ENCODE data around the gene ACADVL.
"Not testable (repeated sequence)": the region's sequence is repeated elsewhere in the genome, so short reads cannot be mapped to it uniquely, and the experiment has no call there.

ACADVL gene

DNA sequence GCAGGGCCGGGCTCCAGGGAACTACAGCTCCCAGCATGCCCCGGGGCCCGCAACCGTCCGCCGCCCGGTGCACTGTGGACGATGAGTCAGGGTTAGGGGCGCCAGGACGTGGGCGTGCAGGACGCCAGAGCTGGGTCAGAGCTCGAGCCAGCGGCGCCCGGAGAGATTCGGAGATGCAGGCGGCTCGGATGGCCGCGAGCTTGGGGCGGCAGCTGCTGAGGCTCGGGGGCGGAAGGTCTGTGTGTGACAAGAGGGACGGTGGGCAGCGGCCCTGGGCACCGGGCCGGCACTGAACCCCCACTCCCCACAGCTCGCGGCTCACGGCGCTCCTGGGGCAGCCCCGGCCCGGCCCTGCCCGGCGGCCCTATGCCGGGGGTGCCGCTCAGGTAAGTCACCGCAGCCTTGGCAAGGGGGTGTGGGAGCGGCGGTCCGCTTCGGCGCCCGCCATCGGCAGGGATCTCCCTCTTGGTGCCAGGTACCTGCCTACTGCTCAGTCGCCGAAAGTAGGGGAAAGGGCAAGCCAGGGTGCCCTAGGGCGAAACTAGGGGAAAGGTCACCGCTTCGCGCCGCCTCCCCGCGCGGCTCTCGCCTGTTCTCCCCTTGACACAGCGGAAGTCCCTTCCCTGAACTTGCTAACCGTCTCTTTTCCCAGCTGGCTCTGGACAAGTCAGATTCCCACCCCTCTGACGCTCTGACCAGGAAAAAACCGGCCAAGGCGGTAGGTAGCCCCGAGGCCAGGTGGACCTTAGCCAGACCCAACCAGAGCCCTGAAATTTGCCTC is at the start of gene ACADVL, which contains the start of gene DLG4:
Gene ACADVL, plus strand, starts transcription at position 127 of the 781 bp plus-strand sequence. Its CDS starts 47 bp downstream, at position 174.
Gene DLG4, minus strand, starts transcription at position 25 of the 781 bp plus-strand sequence.
- peak; percentile 50 to 61 for DNase-seq (ENCODE audit: low read depth in 1 of 2, low spot score in 1 of 2)

DNA sequence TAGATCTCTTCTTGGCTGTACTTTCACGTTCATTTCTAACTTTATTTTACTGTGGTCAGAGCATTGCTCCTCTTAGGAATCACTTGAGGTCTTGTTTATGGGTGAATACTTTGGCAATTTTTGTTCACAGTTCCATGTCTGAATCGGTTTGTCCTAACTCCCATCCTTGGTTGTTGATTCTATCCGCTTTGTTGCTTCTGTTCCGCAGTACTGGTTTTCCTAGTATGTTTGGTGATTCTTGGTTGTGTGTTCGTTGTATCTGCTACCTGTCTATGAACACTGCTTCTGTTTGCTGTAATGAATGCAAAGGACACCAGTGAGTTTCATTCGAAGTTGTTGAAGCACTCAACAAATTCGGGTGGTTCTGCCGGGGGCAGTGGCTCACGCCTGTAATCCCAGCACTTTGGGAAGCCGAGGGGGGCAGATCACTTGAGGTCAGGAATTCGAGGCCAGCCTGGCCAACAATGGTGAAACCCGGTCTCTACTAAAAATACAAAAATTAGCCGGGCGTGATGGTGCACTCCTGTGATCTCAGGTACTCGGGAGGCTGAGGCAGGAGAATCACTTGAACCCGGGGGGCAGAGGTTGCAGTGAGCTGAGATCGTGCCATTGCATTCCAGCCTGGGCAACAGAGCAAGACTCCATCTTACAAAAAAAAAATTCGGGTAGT is 47.1 kb upstream of the ACADVL start:
- not testable (repeated sequence) for DNase-seq (ENCODE audit: low read depth in 1 of 2, low spot score in 1 of 2)

DNA sequence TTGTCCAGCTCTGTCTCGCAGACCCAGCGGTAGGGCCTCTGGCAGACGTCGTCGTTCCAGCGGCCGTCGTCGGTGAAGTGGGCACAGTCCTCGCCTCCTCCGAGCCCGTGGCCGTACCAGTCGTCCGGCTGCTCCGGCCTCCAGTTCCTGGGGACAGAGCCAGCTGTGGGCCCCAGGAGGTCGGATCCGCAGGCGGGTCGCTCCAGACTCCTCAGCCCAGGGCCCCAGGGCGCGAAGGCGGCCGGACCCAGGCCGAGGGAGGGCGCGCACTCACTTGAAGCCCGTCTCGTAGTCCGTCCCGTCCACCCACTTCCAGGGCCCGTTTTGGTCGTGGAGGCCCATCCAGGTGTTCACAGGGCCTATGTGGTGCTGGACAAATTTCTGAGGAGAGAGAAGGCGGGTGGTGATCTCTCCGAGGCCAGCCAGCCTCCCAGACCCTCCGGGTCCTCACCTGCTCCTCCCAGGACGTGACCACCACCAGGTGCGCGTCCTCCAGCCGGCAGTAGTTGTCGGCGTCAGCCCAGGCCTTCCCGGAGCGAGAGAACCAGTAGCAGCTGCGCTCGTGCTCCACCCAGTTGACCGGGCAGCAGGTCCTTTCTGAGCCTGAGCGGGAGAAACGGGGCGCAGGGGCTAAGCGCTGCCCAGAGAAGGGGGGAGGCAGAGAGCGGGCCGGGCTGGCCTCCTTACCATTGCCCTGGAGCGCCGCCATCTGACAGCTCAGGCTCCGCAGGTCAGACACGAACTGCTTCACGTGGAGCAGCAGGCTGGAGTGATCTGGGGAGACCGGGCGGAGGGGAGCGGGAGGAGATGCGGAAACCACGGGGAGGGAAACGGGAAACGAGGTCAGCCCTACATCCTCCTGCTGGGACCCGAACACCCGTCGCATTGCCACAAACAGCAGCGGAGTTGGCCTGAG is 45.8 kb upstream of the ACADVL start:
- DNase-seq (ENCODE audit: low read depth in 1 of 2, low spot score in 1 of 2), result peak; percentile 18 to 19

DNA sequence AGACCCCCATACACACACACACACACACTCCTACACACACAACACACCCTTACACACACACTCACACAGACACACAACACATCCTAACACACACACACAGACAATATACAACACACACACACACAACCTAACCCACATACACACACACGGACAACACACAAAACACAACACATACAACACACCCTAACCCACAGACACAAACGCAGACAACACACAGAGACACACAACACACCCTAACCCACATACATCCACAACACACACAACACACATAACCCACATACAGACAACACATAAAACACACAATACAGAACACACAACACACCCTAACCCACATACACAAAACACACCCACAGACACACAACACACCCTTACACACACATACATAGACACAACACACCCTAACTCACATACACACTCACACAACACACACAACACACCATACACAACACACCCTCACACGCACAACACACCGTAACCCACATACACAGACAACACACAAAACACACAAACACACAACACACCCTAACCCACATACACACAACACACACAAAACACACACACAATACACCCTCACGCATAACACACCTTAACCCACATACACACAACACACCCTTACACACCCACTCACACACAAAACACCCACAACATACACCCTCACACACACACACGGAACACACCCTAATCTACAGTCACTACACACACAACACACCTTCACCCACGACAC is 45.0 kb upstream of the ACADVL start:
- no peak for DNase-seq (ENCODE audit: low read depth in 1 of 2, low spot score in 1 of 2)

DNA sequence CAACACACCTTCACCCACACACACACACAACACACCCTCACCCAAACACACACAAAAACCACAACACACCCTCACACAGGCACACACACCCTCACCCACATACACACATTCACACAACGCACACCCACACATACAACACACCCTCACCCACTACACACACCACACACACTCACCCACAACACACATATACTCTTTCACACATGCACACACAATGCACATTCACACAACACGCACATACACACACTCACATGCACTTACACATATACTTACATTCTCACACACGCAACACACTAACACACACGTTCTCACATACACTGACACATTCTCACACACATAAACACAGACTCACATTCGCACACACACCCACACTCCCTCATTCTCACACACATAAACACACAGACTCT is 44.4 kb upstream of the ACADVL start:
- no peak for DNase-seq (ENCODE audit: low read depth in 1 of 2, low spot score in 1 of 2)

DNA sequence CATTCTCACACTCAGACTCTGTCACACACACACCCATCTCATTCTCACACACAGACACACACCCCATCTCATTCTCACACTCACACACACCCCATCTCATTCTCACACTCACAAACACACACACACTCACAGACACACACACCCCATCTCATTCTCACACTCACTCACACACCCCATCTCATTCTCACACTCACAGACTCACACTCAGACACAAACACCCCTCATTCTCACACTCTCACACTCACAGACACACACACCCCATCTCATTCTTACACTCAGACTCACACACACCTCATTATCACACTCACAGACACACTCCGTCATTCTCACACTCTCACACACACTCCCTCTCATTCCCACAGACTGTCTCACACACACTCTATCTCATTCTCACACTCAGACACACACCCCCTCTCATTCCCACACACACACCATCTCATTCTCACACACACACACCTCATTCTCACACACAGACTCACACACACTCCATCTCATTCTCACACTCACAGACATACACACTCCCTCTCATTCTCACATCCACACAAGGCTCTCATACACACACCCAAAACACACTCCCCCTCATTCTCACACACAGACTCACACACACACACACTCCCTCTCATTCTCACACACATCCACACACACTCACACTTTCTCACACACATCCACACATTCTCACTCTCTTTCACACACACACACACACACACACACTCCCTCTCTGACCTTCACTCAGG is 43.5 kb upstream of the ACADVL start:
- no peak for DNase-seq (ENCODE audit: low read depth in 1 of 2, low spot score in 1 of 2)

DNA sequence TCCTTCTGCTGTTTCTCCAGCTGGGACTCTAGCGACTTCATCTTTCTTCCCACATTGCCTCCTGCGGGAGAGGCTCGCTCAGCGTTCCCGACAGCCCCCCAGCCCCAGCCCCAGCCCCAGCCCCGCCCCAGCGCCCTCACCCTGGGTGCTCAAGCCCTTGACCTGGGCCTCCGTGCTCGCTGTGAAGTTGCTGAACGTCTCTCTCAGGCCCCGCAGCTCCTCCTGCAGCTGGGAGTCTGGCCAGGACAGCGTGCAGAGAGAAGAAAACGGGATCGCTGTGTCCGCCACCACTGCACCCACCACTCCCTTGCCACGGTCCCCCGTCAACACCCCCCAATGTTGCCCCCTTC is 42.9 kb upstream of the ACADVL start:
- DNase-seq (ENCODE audit: low read depth in 1 of 2, low spot score in 1 of 2), result no peak

DNA sequence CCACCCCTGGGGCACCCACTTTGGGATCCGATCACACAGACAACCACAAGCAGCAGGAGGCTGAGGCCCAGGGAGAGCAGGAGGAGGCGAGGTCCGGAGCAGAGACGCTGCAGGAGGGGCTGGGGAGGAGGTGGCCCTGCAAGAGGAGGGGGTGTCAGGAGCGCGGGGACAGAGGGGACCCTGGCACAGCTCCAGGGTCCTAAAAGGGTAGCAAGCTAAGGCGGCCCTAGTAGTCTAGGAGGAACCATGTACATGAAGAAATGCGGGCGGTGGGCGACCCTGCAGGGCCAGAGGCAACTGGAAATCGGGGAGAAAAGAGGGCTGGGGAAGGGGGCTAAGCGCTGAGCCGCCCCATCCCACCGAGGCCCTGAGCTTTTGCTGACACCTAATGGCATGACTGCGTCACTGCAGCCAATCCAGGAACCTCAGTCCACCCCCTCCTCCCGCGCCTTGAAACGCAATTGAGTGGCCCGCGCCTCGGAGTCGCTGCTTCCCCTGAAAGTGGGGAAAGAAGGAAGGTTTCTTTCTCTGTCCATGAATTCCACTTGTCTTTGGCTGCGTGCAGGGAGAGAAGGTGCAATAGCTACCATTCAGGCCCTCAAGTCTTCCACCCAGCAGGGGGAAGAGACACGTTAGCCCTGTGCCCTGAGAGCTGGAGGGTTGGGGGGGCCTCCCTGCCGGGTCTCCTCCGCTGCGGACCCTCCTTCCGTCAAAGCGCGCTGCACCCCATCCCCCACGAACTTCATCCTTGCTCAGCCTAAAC is 42.4 kb upstream of the ACADVL start:
- peak; percentile 43 to 46 for DNase-seq (ENCODE audit: low read depth in 1 of 2, low spot score in 1 of 2)

DNA sequence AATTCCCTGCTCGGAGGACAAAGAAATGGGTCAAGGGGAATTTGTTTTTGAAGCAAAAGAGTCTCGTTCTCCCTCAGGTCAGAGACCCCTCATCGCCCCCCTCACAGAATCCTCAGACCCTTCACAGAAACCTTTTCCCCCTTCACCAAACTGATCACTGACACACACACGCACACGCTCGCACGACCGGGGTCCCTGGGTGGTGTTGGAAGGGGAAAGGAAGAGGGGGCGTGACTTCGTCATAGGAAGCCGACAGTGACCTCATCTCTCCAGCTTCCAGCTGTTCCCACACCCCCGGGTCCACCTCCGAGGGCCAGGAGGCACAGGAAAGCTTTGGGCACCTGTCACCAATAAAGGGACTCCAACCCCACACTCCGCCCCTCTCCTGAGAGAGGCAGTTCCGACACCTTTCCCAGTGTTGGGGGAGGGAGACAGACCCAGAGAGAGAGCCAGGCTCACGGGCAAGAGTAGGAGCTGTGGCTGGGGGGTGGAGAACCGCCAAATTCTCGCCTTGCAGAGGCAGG is 41.7 kb upstream of the ACADVL start:
- no peak for DNase-seq (ENCODE audit: low read depth in 1 of 2, low spot score in 1 of 2)

DNA sequence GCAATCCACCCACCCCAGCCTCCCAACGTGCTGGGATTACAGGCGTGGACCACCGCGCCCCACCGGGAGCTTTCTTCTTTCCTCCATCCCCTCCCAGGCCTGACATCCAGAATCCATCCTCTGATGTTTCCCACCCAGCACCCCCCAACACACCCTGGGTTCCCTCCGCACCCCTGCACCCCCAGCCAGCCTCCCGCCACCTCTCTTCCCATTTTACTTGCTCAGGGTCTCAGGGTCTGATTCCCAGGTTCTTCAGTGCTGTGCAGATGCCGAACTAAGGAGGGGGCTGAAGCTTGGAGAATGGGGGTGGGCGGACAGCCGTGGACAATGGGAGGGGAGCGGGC is 40.8 kb upstream of the ACADVL start:
- no peak for DNase-seq (ENCODE audit: low read depth in 1 of 2, low spot score in 1 of 2)

DNA sequence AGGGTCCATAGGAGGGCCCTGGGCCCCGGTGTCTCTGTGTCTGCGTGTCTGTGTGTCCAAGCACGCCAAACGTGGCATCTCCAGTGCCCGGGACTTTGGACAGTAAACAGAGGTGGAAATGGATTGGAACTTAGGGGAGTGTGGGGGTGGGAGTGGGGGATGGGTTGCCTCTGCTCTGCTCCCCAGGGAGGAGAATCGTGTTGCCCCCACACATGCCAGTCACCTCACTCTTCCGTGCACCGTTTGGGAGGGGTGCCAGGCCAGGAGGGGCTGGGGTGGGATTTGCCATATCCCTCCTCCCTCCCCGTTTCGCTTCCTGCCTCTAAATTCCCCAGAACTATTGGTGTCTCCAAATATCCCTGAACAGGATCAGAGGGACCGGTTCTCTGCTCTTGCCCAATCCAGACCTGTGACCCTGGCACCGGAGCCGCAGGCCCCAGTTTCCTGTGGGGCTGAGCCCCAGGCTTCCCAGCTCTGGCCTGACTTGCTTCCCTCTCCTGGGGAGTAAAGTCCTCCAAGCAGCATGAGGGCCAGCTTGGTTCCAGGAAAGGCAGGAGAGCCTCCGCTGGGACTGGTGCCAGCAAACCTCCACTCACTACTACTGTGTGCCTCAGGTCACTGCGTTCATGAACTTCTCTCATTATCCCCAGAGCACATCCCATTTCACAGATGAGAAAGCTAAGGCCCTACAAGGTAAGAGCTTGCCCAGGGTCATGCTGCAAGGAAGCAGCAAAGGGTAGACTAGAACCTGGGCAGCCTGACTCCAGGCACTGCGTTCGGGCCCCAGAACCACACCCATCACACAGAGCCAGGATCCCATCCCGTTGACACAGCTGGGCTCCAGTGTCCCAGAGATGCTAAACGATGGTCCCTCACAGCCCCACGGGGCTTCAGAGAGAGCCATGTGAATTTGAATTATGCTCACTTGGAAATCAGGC is 40.2 kb upstream of the ACADVL start, which contains the start of gene ASGR1:
Gene ASGR1, minus strand, starts transcription at position 54 of the 938 bp plus-strand sequence. CDS start 807 bp downstream, outside the sequence.
- DNase-seq (ENCODE audit: low read depth in 1 of 2, low spot score in 1 of 2), result no peak

DNA sequence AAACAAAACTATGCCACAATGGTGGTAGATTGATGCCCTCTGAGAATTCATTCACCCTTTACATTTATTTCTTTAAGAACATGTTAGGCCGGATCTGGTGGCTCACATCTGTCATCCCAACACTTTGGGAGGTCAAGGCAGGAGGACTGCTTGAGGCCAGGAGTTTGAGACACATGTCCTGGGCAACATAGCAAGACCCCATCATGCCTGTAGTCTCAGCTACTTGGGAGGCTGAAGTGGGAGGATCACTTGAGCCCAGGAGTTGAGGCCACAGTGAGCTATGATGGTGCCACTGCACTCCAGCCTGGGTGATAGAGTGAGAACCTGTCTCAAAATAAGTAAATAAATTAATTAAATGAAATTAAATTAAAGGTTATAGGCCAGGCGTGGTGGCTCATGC is 37.6 kb upstream of the ACADVL start:
- DNase-seq (ENCODE audit: low read depth in 1 of 2, low spot score in 1 of 2), result not testable (repeated sequence)

DNA sequence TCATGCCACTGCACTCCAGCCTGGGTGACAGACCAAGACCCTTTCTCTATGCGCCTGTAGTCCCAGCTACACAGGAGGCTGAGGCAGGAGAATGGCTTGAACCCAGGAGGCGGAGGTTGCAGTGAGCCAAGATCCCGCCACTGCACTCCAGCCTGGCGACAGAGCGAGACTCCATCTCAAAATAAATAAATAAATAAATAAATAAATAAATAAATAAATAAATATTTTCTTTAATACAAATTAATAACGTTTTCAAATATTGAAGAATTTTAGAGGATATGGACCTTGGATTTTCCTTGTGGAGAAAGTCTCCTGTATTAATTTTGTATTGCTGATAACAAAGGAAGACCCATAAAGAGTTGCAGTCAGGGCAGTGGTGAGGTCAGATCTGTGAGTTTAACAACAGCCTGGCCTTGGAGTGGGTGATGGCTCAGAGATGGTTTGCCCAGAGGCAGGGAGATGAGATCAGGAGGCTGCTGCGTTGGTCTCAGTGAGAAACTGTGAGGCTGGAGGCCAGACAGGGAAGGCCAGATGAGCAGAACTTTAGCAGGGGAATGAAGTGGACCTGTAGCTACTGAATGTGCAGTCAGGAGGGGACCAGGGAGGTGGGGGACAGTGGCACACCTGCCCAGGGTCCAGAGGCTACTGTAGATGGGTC is 36.2 kb upstream of the ACADVL start:
- DNase-seq (ENCODE audit: low read depth in 1 of 2, low spot score in 1 of 2), result no peak

DNA sequence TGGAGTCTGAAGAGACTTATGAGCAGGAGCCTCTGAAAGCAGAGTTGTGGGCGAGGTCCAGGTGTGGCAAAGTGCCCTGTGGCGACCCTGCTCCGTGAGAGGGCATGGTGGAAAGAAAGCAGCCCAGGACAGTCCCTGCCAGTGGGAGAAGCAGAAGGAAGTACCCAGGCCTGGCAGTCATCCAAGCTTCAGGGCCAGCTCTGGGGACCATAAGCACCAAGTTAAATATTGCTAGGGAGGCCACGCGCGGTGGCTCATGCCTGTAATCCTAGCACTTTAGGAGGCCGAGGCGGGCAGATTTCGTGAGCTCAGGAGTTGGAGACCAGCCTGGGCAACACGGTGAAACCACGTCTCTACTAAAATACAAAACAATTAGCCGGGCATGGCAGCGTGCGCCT is 35.6 kb upstream of the ACADVL start:
- no peak for DNase-seq (ENCODE audit: low read depth in 1 of 2, low spot score in 1 of 2)

DNA sequence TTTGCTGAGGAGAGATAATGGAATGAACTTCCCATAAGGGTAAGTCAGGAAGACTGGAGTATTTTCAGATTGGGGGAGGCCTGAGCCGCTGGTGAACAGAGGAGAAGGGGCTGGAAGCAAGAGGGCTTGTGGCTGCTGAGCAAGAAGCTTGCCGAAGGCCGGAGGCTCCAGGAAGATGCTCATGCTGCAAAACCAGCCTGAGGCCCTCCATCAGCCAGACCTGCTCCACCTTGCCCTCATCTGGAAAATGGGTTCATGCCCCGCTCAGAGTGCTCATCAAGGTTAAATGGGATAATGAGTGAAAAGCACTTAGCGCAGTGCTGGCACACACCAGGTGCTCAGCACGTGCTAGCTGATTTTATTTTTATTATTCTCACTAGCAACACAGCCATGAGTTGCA is 35.1 kb upstream of the ACADVL start:
- DNase-seq (ENCODE audit: low read depth in 1 of 2, low spot score in 1 of 2), result no peak

DNA sequence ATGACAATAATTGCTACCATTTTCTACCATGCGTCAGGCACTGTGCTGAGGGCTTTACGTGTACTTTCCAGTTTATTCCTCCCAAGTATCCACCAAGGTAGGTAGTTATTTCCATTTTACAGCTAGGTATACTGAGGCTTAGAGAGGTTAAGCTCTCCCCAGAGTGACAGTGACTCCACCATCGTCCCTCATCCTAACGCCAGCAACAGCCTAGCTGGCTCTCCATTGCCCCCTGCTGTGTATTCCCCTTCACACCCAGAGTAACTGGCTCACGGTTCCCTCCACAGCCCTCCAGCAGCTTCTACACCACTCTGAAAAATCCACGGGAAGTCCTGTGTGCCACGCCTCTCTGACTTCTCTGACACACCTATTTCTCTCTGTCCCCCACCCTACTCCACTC is 33.5 kb upstream of the ACADVL start:
- DNase-seq (ENCODE audit: low read depth in 1 of 2, low spot score in 1 of 2), result no peak

DNA sequence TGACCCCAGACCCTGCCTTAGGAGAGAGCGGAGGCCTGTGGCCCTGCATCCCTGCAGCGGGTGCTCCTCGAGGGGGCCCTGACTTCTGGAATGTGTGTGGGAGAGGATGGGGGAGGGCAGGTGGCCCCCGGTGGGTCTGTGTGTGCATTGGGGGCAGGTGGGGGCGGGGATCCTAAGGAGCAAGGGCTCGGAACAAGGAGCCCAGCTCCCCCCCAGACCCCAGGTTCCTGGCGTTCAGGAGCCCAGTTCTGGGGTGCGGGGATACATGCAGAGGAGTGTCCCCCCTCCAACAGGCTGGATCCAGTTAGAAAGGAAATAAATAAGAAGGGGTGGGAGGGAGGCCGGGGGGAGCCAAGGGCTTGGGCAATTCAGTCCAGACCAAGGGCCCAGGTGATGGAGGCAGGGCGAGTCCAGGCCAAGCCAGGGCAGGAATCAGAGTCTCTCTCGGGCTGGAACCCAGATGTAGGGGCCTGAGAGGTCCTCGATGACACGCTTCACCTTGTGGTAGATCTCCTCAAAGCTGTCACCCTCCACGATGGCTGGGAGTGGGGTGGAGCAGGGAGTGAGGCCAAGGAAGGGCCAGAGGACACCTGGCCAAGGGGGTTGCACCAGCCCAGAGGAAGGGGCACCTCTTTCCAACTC is 29.3 kb upstream of the ACADVL start:
- DNase-seq (ENCODE audit: low read depth in 1 of 2, low spot score in 1 of 2), result no peak

All from activated CD4-positive, alpha-beta T cell treated with anti-CD3 and anti-CD28 coated beads, Interleukin-2, amount 50 U/mL, for 24 hours (primary cell).